Measurements from ENCODE around the gene C19orf44. TPM values are rescaled to one million over a fixed set of nuclear protein-coding genes. Genes with fewer than 3 reads are reported as not detected.

Gene C19orf44
- total and polyA plus RNA-seq, 2 experiments from 2014 or later = 2.5 to 5.9 TPM

GRCh38 chr19:16569609-16570320 is 73.6 kb downstream of the C19orf44 start:
- H3K9me3 Mint-ChIP-seq = no peaks in the 10 kb centered on the region
- H3K27ac Mint-ChIP-seq = peak overlapping the region; percentile 77; the same call in 1 of the 2 replicates
- no peak overlapping the region for H3K27ac ChIP-seq (ENCODE audit: low read depth)
- peaks cover 10% of the 10 kb centered on the region for H3K27me3 Mint-ChIP-seq (ENCODE audit: insufficient read depth, low read depth, poor library complexity)
- no peaks in the 10 kb centered on the region for H3K9me2 ChIP-seq (ENCODE audit: insufficient read depth)
- H3K36me3 Mint-ChIP-seq (ENCODE audit: low read depth) = peaks cover 34% of the 10 kb centered on the region
- peak overlapping the region; percentile 16; the same call in 1 of the 3 replicates for H3K4me3 Mint-ChIP-seq
- ATAC-seq = no peak
- no peak for TF ChIP-seq CREB1 (CRISPR knock-in tag; IDR thresholded peaks at IDR 0.05; ENCODE audit: low read depth)
- TF ChIP-seq REST (IDR thresholded peaks at IDR 0.05; ENCODE audit: unreplicated experiment) = no peak
- no peak for TF ChIP-seq JUNB (IDR thresholded peaks at IDR 0.05; ENCODE audit: unreplicated experiment)
- TF ChIP-seq STAT1 (IDR thresholded peaks at IDR 0.05; ENCODE audit: unreplicated experiment) = no peak
- TF ChIP-seq NANOG (IDR thresholded peaks at IDR 0.05; ENCODE audit: borderline replicate concordance) = no peak
- TF ChIP-seq CTCF (conservative IDR thresholded peaks at IDR 0.05; ENCODE audit: low read depth in 2 of 2) = peak in 1 of 2 experiments; percentile 14; a peak in 1 of 4 replicates
- no peak for TF ChIP-seq ETS1 (IDR thresholded peaks at IDR 0.05)
- H3K4me2 ChIP-seq = no peak overlapping the region
- no peak for DNase-seq (ENCODE audit: low spot score)
- no peak overlapping the region for H3K4me3 ChIP-seq
- peaks cover 9% of the 10 kb centered on the region; the same call in 1 of the 2 replicates for H3K4me1 ChIP-seq (ENCODE audit: insufficient read depth)
- H4K20me1 ChIP-seq (replicated peaks; ENCODE audit: insufficient read depth) = peaks cover 15% of the 10 kb centered on the region
- H3K4me1 Mint-ChIP-seq = peaks cover 8% of the 10 kb centered on the region
- no peak overlapping the region for H2AFZ ChIP-seq
- H3K36me3 ChIP-seq (ENCODE audit: insufficient read depth) = peaks cover 13% of the 10 kb centered on the region
- peaks cover 48% of the 10 kb centered on the region for H3K79me2 ChIP-seq (replicated peaks; ENCODE audit: insufficient read depth)
- H3K27me3 ChIP-seq (ENCODE audit: insufficient read depth) = no peaks in the 10 kb centered on the region
- peaks cover 18% of the 10 kb centered on the region; the same call in 1 of the 2 replicates for H3F3A ChIP-seq (replicated peaks; ENCODE audit: low read depth)

Small RNA genes lying within 50 kb of the gene (small RNA-seq; reads per million reads assigned to genes)
- gene RN7SL146P (ENCODE audit: low replicate concordance) = not detected

Other genes starting within 250 kb of the C19orf44 start
- 0.89 and 0.90 TPM in 2 replicates for gene KLF2, start 171.6 kb upstream of the C19orf44 start, total RNA-seq (2014; rRNA removed; shearing (Covaris generic))
- gene KLF2, start 171.6 kb upstream of the C19orf44 start, polyA plus RNA-seq (2016; fragmentation: Nextera tagmentation; extraction: Ambion mirVana) = 0.43 TPM in 1 of 2 replicates, not detected in the other
- 23.9 and 25.7 TPM in 2 replicates for gene EPS15L1, start 24.4 kb upstream of the C19orf44 start, total RNA-seq (2014; rRNA removed; shearing (Covaris generic))
- 31.3 and 32.5 TPM in 2 replicates for gene EPS15L1, start 24.4 kb upstream of the C19orf44 start, polyA plus RNA-seq (2016; fragmentation: Nextera tagmentation; extraction: Ambion mirVana)
- 0.66 TPM in 1 of 2 replicates, not detected in the other for gene CALR3, start 227 bp upstream of the C19orf44 start, total RNA-seq (2014; rRNA removed; shearing (Covaris generic))
- 0.42 and 0.73 TPM in 2 replicates for gene CALR3, start 227 bp upstream of the C19orf44 start, polyA plus RNA-seq (2016; fragmentation: Nextera tagmentation; extraction: Ambion mirVana)
- gene CHERP, start 46.0 kb downstream of the C19orf44 start, total RNA-seq (2014; rRNA removed; shearing (Covaris generic)) = 31.0 and 31.6 TPM in 2 replicates
- gene CHERP, start 46.0 kb downstream of the C19orf44 start, polyA plus RNA-seq (2016; fragmentation: Nextera tagmentation; extraction: Ambion mirVana) = 37.5 and 41.2 TPM in 2 replicates
- 24.1 and 30.3 TPM in 2 replicates for gene SLC35E1, start 76.0 kb downstream of the C19orf44 start, total RNA-seq (2014; rRNA removed; shearing (Covaris generic))
- 16.2 and 17.0 TPM in 2 replicates for gene SLC35E1, start 76.0 kb downstream of the C19orf44 start, polyA plus RNA-seq (2016; fragmentation: Nextera tagmentation; extraction: Ambion mirVana)
- 13.1 and 15.4 TPM in 2 replicates for gene MED26, start 131.8 kb downstream of the C19orf44 start, total RNA-seq (2014; rRNA removed; shearing (Covaris generic))
- gene MED26, start 131.8 kb downstream of the C19orf44 start, polyA plus RNA-seq (2016; fragmentation: Nextera tagmentation; extraction: Ambion mirVana) = 7.4 and 8.6 TPM in 2 replicates
- 64.2 and 81.7 TPM in 2 replicates for gene SMIM7, start 163.8 kb downstream of the C19orf44 start, total RNA-seq (2014; rRNA removed; shearing (Covaris generic))
- 84.5 and 91.3 TPM in 2 replicates for gene SMIM7, start 163.8 kb downstream of the C19orf44 start, polyA plus RNA-seq (2016; fragmentation: Nextera tagmentation; extraction: Ambion mirVana)
- 11.3 and 14.1 TPM in 2 replicates for gene TMEM38A, start 164.7 kb downstream of the C19orf44 start, total RNA-seq (2014; rRNA removed; shearing (Covaris generic))
- 5.9 and 7.6 TPM in 2 replicates for gene TMEM38A, start 164.7 kb downstream of the C19orf44 start, polyA plus RNA-seq (2016; fragmentation: Nextera tagmentation; extraction: Ambion mirVana)
- 0.03 TPM in 1 of 2 replicates, not detected in the other for gene NWD1, start 223.5 kb downstream of the C19orf44 start, total RNA-seq (2014; rRNA removed; shearing (Covaris generic))
- gene NWD1, start 223.5 kb downstream of the C19orf44 start, polyA plus RNA-seq (2016; fragmentation: Nextera tagmentation; extraction: Ambion mirVana) = 0.06 TPM in 1 of 2 replicates, not detected in the other